Transverse colon (tissue), 4 donors: Measurements from ENCODE around the gene KCTD1.

ENCODE experiments used
- POLR2A ChIP-seq: fragments of 450-650 bp; IDR thresholded peaks from one replicate; pipeline ENCODE4 v1.6.1; 2016; ENCODE audit warnings: antibody characterized with exemption, mild to moderate bottlenecking, moderate library complexity
- POLR2AphosphoS5 ChIP-seq, 3 donors: sonication (generic); formaldehyde crosslinking; IDR thresholded peaks; one replicate each; pipeline ENCODE4 v1.6.1; 2016; ENCODE audit warnings: antibody characterized with exemption in 3 of 3
- TF ChIP-seq, protein P1 (sequence below), 5 experiments: fragments of 200-600 bp in 3 of 5; fragments of 450-650 bp in 2 of 5; sonication (generic) in 3 of 5; IDR thresholded peaks; 1 replicate in 2 of 5; 2 replicates in 3 of 5; pipeline ENCODE4 v1.5.1; 2016 to 2017; ENCODE audit warnings: antibody characterized with exemption in 5 of 5, inconsistent platforms in 3 of 5, mild to moderate bottlenecking in 2 of 5, moderate library complexity in 1 of 5

- TF ChIP-seq POLR2AphosphoS5 (IDR thresholded peaks at IDR 0.05) (no peak), POLR2A (no peak)
- TF ChIP-seq, protein P1, sequence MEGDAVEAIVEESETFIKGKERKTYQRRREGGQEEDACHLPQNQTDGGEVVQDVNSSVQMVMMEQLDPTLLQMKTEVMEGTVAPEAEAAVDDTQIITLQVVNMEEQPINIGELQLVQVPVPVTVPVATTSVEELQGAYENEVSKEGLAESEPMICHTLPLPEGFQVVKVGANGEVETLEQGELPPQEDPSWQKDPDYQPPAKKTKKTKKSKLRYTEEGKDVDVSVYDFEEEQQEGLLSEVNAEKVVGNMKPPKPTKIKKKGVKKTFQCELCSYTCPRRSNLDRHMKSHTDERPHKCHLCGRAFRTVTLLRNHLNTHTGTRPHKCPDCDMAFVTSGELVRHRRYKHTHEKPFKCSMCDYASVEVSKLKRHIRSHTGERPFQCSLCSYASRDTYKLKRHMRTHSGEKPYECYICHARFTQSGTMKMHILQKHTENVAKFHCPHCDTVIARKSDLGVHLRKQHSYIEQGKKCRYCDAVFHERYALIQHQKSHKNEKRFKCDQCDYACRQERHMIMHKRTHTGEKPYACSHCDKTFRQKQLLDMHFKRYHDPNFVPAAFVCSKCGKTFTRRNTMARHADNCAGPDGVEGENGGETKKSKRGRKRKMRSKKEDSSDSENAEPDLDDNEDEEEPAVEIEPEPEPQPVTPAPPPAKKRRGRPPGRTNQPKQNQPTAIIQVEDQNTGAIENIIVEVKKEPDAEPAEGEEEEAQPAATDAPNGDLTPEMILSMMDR (IDR thresholded peaks at IDR 0.05) = no peak
Observed at GRCh38 chr18:26459884-26460283, 88.5 kb downstream of the KCTD1 start.
